ENCODE measurements around the gene FOXRED2. TPM values are rescaled to one million over a fixed set of nuclear protein-coding genes. Genes with fewer than 3 reads are reported as not detected.

The FOXRED2 gene
- total RNA-seq, 1 experiment from 2014 or later = 34.4 TPM

GRCh38 chr22:36528341-36528740 is 21.5 kb upstream of the FOXRED2 start:
- Histone ChIP-seq H3K79me2 (ENCODE audit: insufficient read depth, low read length) (peaks cover 10% of the 10 kb centered on the region; the same call in 1 of the 2 replicates), H3K4me2 (ENCODE audit: insufficient read depth, insufficient read length, low read length) (peak overlapping the region; percentile 80), H3K4ac (ENCODE audit: low read depth, low read length) (no peak overlapping the region), H2AK5ac (ENCODE audit: insufficient read length, low read length) (no peak overlapping the region), H2BK20ac (ENCODE audit: low read depth, low read length, poor library complexity, severe bottlenecking) (no peak overlapping the region), H3T11ph (ENCODE audit: low read length) (no peak overlapping the region), H3K4me1 (ENCODE audit: insufficient read depth, low read length) (no peaks in the 10 kb centered on the region), H3K9me3 (ENCODE audit: control insufficient read depth, low read depth, low read length) (no peaks in the 10 kb centered on the region), H4K20me1 (ENCODE audit: control insufficient read depth, insufficient read depth, insufficient read length) (no peaks in the 10 kb centered on the region), H4K91ac (ENCODE audit: insufficient read length, low read depth, low read length) (peak overlapping the region; percentile 76), H3K9ac (ENCODE audit: extremely low read depth, insufficient read length, low read length) (peak overlapping the region; percentile 96), H2BK12ac (ENCODE audit: insufficient read length, low read depth, low read length) (no peak overlapping the region), H3K27ac (ENCODE audit: insufficient read length, low read depth, low read length) (peak overlapping the region; percentile 71), H3K23ac (ENCODE audit: insufficient read length, low read depth, low read length) (no peak overlapping the region), H3K56ac (ENCODE audit: insufficient read length, low read depth, low read length) (no peak overlapping the region), H3K23me2 (ENCODE audit: insufficient read length, low read depth, low read length, poor library complexity, severe bottlenecking) (peaks cover 12% of the 10 kb centered on the region), H4K8ac (replicated peaks; ENCODE audit: insufficient read length, low read depth, low read length) (no peak overlapping the region), H2AFZ (ENCODE audit: low read length) (no peak overlapping the region), H3K79me1 (ENCODE audit: insufficient read depth, low read depth, low read length, poor library complexity, severe bottlenecking) (peaks cover 8% of the 10 kb centered on the region), H4K5ac (ENCODE audit: insufficient read length, low read depth, low read length) (peak overlapping the region; percentile 0), H3K14ac (ENCODE audit: insufficient read depth, low read length) (peak overlapping the region; percentile 89; the same call in 1 of the 2 replicates), H2BK120ac (ENCODE audit: low read depth, low read length, poor library complexity, severe bottlenecking) (peak overlapping the region; percentile 10), H3K18ac (ENCODE audit: insufficient read length, low read depth, low read length) (peak overlapping the region; percentile 77), H3K27me3 (ENCODE audit: insufficient read depth, low read length) (no peaks in the 10 kb centered on the region), H2BK5ac (ENCODE audit: insufficient read length, low read length) (no peak overlapping the region), H2BK15ac (ENCODE audit: low read depth, low read length) (no peak overlapping the region)
- WGBS (ENCODE audit: extremely low coverage, insufficient read length, low lambda C conversion rate) = no CpG with 5 or more reads among the region's 8 CpGs
- no peaks in the 10 kb centered on the region; the same call in 1 of the 2 replicates for H3K27me3 Mint-ChIP-seq (ENCODE audit: low read depth)
- H3K27ac Mint-ChIP-seq = peak overlapping the region; percentile 98 to 100 (median 99)
- peaks cover 4 to 5% of the 10 kb centered on the region in 2 experiments; a peak in 4 of 5 replicates for H3K9me3 Mint-ChIP-seq
- no peak for TF ChIP-seq CTCF (conservative IDR thresholded peaks at IDR 0.05)
- peaks cover 31 to 41% (median 39%) of the 10 kb centered on the region in 3 experiments for H3K36me3 Mint-ChIP-seq (ENCODE audit: insufficient read depth in 1 of 3, low read depth in 3 of 3)
- H3K4me1 Mint-ChIP-seq = peaks cover 8 to 12% of the 10 kb centered on the region in 2 experiments
- H3K4me3 Mint-ChIP-seq = peak overlapping the region; percentile 89 to 97
- DNase-seq = no peak

Data from H9 (cell line).